Measurements from ENCODE around the gene VEZF1. TPM values are rescaled to one million over a fixed set of nuclear protein-coding genes. Genes with fewer than 3 reads are reported as not detected.

The VEZF1 gene
- total and polyA plus RNA-seq, 2 experiments from 2014 or later: 36.0 to 67.7 TPM

- Mint-ChIP-seq H3K4me3 (no peak overlapping the region), H3K4me1 (peaks cover 39% of the 10 kb centered on the region), H3K27me3 (ENCODE audit: insufficient read depth, low read depth, poor library complexity) (peaks cover 7% of the 10 kb centered on the region), H3K27ac (no peak overlapping the region), H3K36me3 (ENCODE audit: low read depth) (no peaks in the 10 kb centered on the region), H3K9me3 (no peaks in the 10 kb centered on the region)
- H3K27me3 ChIP-seq (ENCODE audit: insufficient read depth): no peaks in the 10 kb centered on the region
- peak; percentile 59 for DNase-seq (ENCODE audit: low spot score)
- H3K27ac ChIP-seq (ENCODE audit: low read depth): no peak overlapping the region
- no peaks in the 10 kb centered on the region for H3K79me2 ChIP-seq (replicated peaks; ENCODE audit: insufficient read depth)
- peak overlapping the region; percentile 33; the same call in 1 of the 2 replicates for H3K4me2 ChIP-seq
- peaks cover 7% of the 10 kb centered on the region; the same call in 1 of the 2 replicates for H3F3A ChIP-seq (replicated peaks; ENCODE audit: low read depth)
- peaks cover 22% of the 10 kb centered on the region for H3K4me1 ChIP-seq (ENCODE audit: insufficient read depth)
- H4K20me1 ChIP-seq (replicated peaks; ENCODE audit: insufficient read depth): no peaks in the 10 kb centered on the region
- no peaks in the 10 kb centered on the region for H3K9me2 ChIP-seq (ENCODE audit: insufficient read depth)
- TF ChIP-seq NANOG (IDR thresholded peaks at IDR 0.05; ENCODE audit: borderline replicate concordance): no peak
- TF ChIP-seq JUNB (IDR thresholded peaks at IDR 0.05; ENCODE audit: unreplicated experiment): no peak
- no peak overlapping the region for H2AFZ ChIP-seq
- peak; percentile 35 for ATAC-seq
- H3K4me3 ChIP-seq: no peak overlapping the region
- no peaks in the 10 kb centered on the region for H3K36me3 ChIP-seq (ENCODE audit: insufficient read depth)
These were observed 41.9 kb downstream of the VEZF1 start for GRCh38 chr17:57945996-57946797.

GRCh38 chr17:57944908-57945307 lies 43.1 kb downstream of the VEZF1 start:
- Mint-ChIP-seq H3K36me3 (ENCODE audit: low read depth) (no peaks in the 10 kb centered on the region), H3K27me3 (ENCODE audit: insufficient read depth, low read depth, poor library complexity) (peaks cover 2% of the 10 kb centered on the region), H3K27ac (no peak overlapping the region), H3K4me1 (peaks cover 37% of the 10 kb centered on the region), H3K9me3 (no peaks in the 10 kb centered on the region), H3K4me3 (no peak overlapping the region)
- Histone ChIP-seq H3K4me1 (ENCODE audit: insufficient read depth) (peaks cover 15% of the 10 kb centered on the region), H3K4me2 (no peak overlapping the region), H3K4me3 (no peak overlapping the region), H3K27me3 (ENCODE audit: insufficient read depth) (no peaks in the 10 kb centered on the region), H3K36me3 (ENCODE audit: insufficient read depth) (no peaks in the 10 kb centered on the region), H3K79me2 (replicated peaks; ENCODE audit: insufficient read depth) (no peaks in the 10 kb centered on the region), H3K27ac (ENCODE audit: low read depth) (no peak overlapping the region), H3K9me2 (ENCODE audit: insufficient read depth) (no peaks in the 10 kb centered on the region), H3F3A (replicated peaks; ENCODE audit: low read depth) (0 out of 2 replicates have a peak, but pooled peaks cover 7% of the 10 kb centered on the region), H2AFZ (no peak overlapping the region), H4K20me1 (replicated peaks; ENCODE audit: insufficient read depth) (no peaks in the 10 kb centered on the region)
- no peak for DNase-seq (ENCODE audit: low spot score)
- ATAC-seq: no peak
- no peak for TF ChIP-seq ZNF114 (CRISPR knock-in tag; IDR thresholded peaks at IDR 0.05)
- TF ChIP-seq CREB1 (CRISPR knock-in tag; IDR thresholded peaks at IDR 0.05; ENCODE audit: low read depth): no peak
- TF ChIP-seq EZH2phosphoT487 (IDR thresholded peaks at IDR 0.05; ENCODE audit: unreplicated experiment): no peak
- no peak for TF ChIP-seq REST (IDR thresholded peaks at IDR 0.05; ENCODE audit: unreplicated experiment)
- no peak for TF ChIP-seq ETS1 (IDR thresholded peaks at IDR 0.05)
- no peak for TF ChIP-seq STAT1 (IDR thresholded peaks at IDR 0.05; ENCODE audit: unreplicated experiment)
- TF ChIP-seq POLR2AphosphoS5 (IDR thresholded peaks at IDR 0.05; ENCODE audit: low read depth): no peak
- TF ChIP-seq CTCF (conservative IDR thresholded peaks at IDR 0.05; ENCODE audit: low read depth in 2 of 2): no peak
- TF ChIP-seq EZH2 (IDR thresholded peaks at IDR 0.05; ENCODE audit: low read depth, unreplicated experiment): no peak
- TF ChIP-seq NANOG (IDR thresholded peaks at IDR 0.05; ENCODE audit: borderline replicate concordance): no peak
- TF ChIP-seq ZNF331 (CRISPR knock-in tag; IDR thresholded peaks at IDR 0.05; ENCODE audit: low read depth): no peak

All from GM23338 (cell line).